IMR-90 (cell line): Measurements from ENCODE around the gene RAB3IL1. TPM values are rescaled to one million over a fixed set of nuclear protein-coding genes. Genes with fewer than 3 reads are reported as not detected.

Experiments
- ATAC-seq: fragments of 200-7000 bp; cut with Tn5 transposase; 2 replicates; pipeline ENCODE4 v1.9.1; 2020; ENCODE audit warnings: low read depth, mild to moderate bottlenecking, moderate library complexity
- BruUV-seq: library from RNA; stranded (reverse); fragments of 400-500 nt; replicated peaks from 2 replicates; lab custom pipeline; 2021; lab: Mats Ljungman, UMichigan
- CTCF ChIA-PET: fragments of 300-600 bp; formaldehyde crosslinking; extraction: SDS; loops from one replicate; lab custom pipeline; 2021; ENCODE audit warnings: antibody characterized with exemption; lab: Yijun Ruan, JAX
- POLR2A ChIA-PET: fragments of 300-600 bp; sonication (Branson Sonifier 250); formaldehyde crosslinking; loops from one replicate; lab custom pipeline; 2022; ENCODE audit warnings: antibody characterized with exemption; ENCODE audit not compliant: unreplicated experiment; lab: Charles Lee
- DNase-seq: peaks from one replicate; pipeline ENCODE4 v3.0.0; 2013
- H2AFZ ChIP-seq: replicated peaks from 2 replicates; pipeline ENCODE3; 2013; ENCODE audit warnings: low read length, mild to moderate bottlenecking; ENCODE audit not compliant: poor library complexity
- H2AK5ac ChIP-seq: 2 replicates; pipeline ENCODE4 v1.6.1; 2013; ENCODE audit warnings: low read depth, low read length, inconsistent platforms
- H2AK9ac ChIP-seq: replicated peaks from 2 replicates; pipeline ENCODE3; 2013; ENCODE audit warnings: mild to moderate bottlenecking, low read depth, low read length, moderate library complexity; ENCODE audit not compliant: poor library complexity
- H2BK120ac ChIP-seq: 2 replicates; pipeline ENCODE4 v1.6.1; 2013; ENCODE audit warnings: low read depth, low read length, inconsistent platforms
- H2BK15ac ChIP-seq: 3 replicates; pipeline ENCODE4 v1.6.1; 2013; ENCODE audit warnings: low read depth, low read length, inconsistent platforms
- H2BK20ac ChIP-seq: 2 replicates; pipeline ENCODE4 v1.6.1; 2013; ENCODE audit warnings: low read depth, mild to moderate bottlenecking, inconsistent platforms, low read length, moderate library complexity
- H2BK5ac ChIP-seq: 2 replicates; pipeline ENCODE4 v1.6.1; 2013; ENCODE audit warnings: mild to moderate bottlenecking, low read depth, low read length, inconsistent platforms; ENCODE audit not compliant: poor library complexity, severe bottlenecking
- H3K14ac ChIP-seq: replicated peaks from 2 replicates; pipeline ENCODE4 v1.6.1; 2013; ENCODE audit warnings: low read depth, low read length, inconsistent platforms
- H3K18ac ChIP-seq: 2 replicates; pipeline ENCODE4 v1.6.1; 2013; ENCODE audit warnings: low read depth, low read length, control low read depth
- H3K23ac ChIP-seq: 2 replicates; pipeline ENCODE4 v1.6.1; 2013; ENCODE audit warnings: low read depth, low read length, inconsistent platforms
- H3K27ac ChIP-seq: 2 replicates; pipeline ENCODE4 v1.5.1; 2013; ENCODE audit warnings: mild to moderate bottlenecking, control low read depth, low read length; ENCODE audit not compliant: insufficient read depth
- H3K27me3 ChIP-seq: 2 replicates; pipeline ENCODE4 v1.6.1; 2013; ENCODE audit warnings: low read length; ENCODE audit not compliant: control insufficient read depth, insufficient read depth
- H3K36me3 ChIP-seq: 2 replicates; pipeline ENCODE4 v1.6.1; 2013; ENCODE audit warnings: low read length, mixed read lengths; ENCODE audit not compliant: control insufficient read depth, insufficient read depth
- H3K4ac ChIP-seq: 2 replicates; pipeline ENCODE4 v1.6.1; 2013; ENCODE audit warnings: low read depth, low read length, inconsistent platforms
- H3K4me1 ChIP-seq: 2 replicates; pipeline ENCODE4 v1.6.1; 2013; ENCODE audit warnings: low read length, mixed read lengths; ENCODE audit not compliant: control insufficient read depth, insufficient read depth
- H3K4me2 ChIP-seq: 2 replicates; pipeline ENCODE4 v1.6.1; 2013; ENCODE audit warnings: low read depth, mild to moderate bottlenecking, control low read depth, low read length, moderate library complexity
- H3K4me3 ChIP-seq: 2 replicates; pipeline ENCODE4 v1.5.1; 2013; ENCODE audit warnings: low read depth, mild to moderate bottlenecking, control low read depth, low read length, moderate library complexity; ENCODE audit not compliant: insufficient read depth
- H3K56ac ChIP-seq: 2 replicates; pipeline ENCODE4 v1.6.1; 2013; ENCODE audit warnings: low read length, inconsistent platforms; ENCODE audit not compliant: insufficient read depth; ENCODE audit errors: extremely low read depth
- H3K79me1 ChIP-seq, 2 experiments: 2 replicates each; pipeline ENCODE4 v1.6.1; 2013; ENCODE audit warnings: low read length in 2 of 2, inconsistent platforms in 1 of 2, low read depth in 1 of 2
- H3K9ac ChIP-seq: 2 replicates; pipeline ENCODE4 v1.6.1; 2013; ENCODE audit warnings: low read depth, low read length, control low read depth
- H3K9me1 ChIP-seq: 2 replicates; pipeline ENCODE4 v1.6.1; 2013; ENCODE audit warnings: low read length, inconsistent platforms; ENCODE audit not compliant: insufficient read depth
- H3K9me3 ChIP-seq: 2 replicates; pipeline ENCODE4 v1.6.1; 2013; ENCODE audit warnings: low read length; ENCODE audit not compliant: control insufficient read depth, insufficient read depth
- H4K20me1 ChIP-seq: 2 replicates; pipeline ENCODE4 v1.6.1; 2013; ENCODE audit warnings: low read length, inconsistent platforms; ENCODE audit not compliant: insufficient read depth
- H4K5ac ChIP-seq: 2 replicates; pipeline ENCODE4 v1.6.1; 2013; ENCODE audit warnings: mild to moderate bottlenecking, low read depth, low read length, control low read depth
- H4K8ac ChIP-seq, 2 experiments: 2 replicates each; pipeline ENCODE4 v1.6.1; 2013; ENCODE audit warnings: low read depth in 2 of 2, low read length in 2 of 2, control low read depth in 1 of 2, inconsistent platforms in 1 of 2
- H4K91ac ChIP-seq: 2 replicates; pipeline ENCODE4 v1.6.1; 2013; ENCODE audit warnings: low read depth, low read length, inconsistent platforms; ENCODE audit not compliant: insufficient read depth
- CEBPB ChIP-seq: IDR thresholded peaks from 2 replicates; pipeline ENCODE4 v1.6.1; 2012; ENCODE audit warnings: low read depth, low read length, improper control_type of control experiment
- CHD1 ChIP-seq: IDR thresholded peaks from 2 replicates; pipeline ENCODE4 v1.6.1; 2012; ENCODE audit warnings: low read depth, low read length, improper control_type of control experiment
- FOS ChIP-seq: fragments of 150-350 bp; IDR thresholded peaks from 2 replicates; pipeline ENCODE4 v1.6.1; 2016; ENCODE audit warnings: low read depth, low read length
- MAZ ChIP-seq: IDR thresholded peaks from 2 replicates; pipeline ENCODE4 v1.6.1; 2012; ENCODE audit warnings: low read depth, mild to moderate bottlenecking, low read length, improper control_type of control experiment, moderate library complexity, borderline replicate concordance
- RCOR1 ChIP-seq: IDR thresholded peaks from 2 replicates; pipeline ENCODE4 v1.6.1; 2012; ENCODE audit warnings: mild to moderate bottlenecking, low read length, improper control_type of control experiment; ENCODE audit not compliant: insufficient replicate concordance
- RFX5 ChIP-seq: IDR thresholded peaks from 2 replicates; pipeline ENCODE4 v1.8.0; 2012; ENCODE audit warnings: low read depth, mild to moderate bottlenecking, low read length, moderate library complexity
- USF2 ChIP-seq: fragments of 150-350 bp; IDR thresholded peaks from 2 replicates; pipeline ENCODE4 v1.6.1; 2017; ENCODE audit warnings: mild to moderate bottlenecking, antibody characterized with exemption, low read length, low read depth
- WGBS, 2 experiments: methylation state at CpG; one replicate each; pipeline versions ENCODE4 v1.1.5 to v1.1.7; 2013; ENCODE audit warnings: missing lambda C conversion rate in 2 of 2; ENCODE audit not compliant: insufficient read length in 1 of 2; ENCODE audit errors: extremely low coverage in 2 of 2; 5-methylcytosine and 5-hydroxymethylcytosine counted together
- dilution Hi-C: fragments of 300-500 bp; cut with HindIII; formaldehyde crosslinking; loops from one replicate; pipeline ENCODE4 v1.14.3; 2018; ENCODE audit warnings: low sequenced_read_pairs; ENCODE audit not compliant: unreplicated experiment
- in situ Hi-C: fragments of 300-500 bp; cut with MboI; formaldehyde crosslinking; loops from 3 replicates; pipeline ENCODE4 v1.14.3; 2019; ENCODE audit warnings: low sequenced_read_pairs, inconsistent platforms, mixed read lengths
- intact Hi-C: fragments of 100-400 bp; cut with micrococcal nuclease; formaldehyde crosslinking; loops from 2 replicates; pipeline ENCODE4 v1.10.0; 2022
- polyA plus RNA-seq, 3 experiments: library from polyadenylated mRNA; depleted of rRNA; stranded (reverse); fragments of >200 nt; gene quantifications; 2 replicates each; pipeline ENCODE4 v1.2.3, GENCODE V29; 2012; ENCODE audit warnings: low replicate concordance in 1 of 3
- total RNA-seq: library from RNA; depleted of rRNA; stranded (reverse); fragments of >200 nt; gene quantifications from 2 replicates; pipeline ENCODE4 v1.2.3, GENCODE V29; 2012

RAB3IL1 gene
- total and polyA plus RNA-seq, 2 of the 4 experiments (the other 2 are of a cell fraction) = 0.72 to 1.9 TPM

GRCh38 chr11:61890529-61891330 is 26.6 kb downstream of the RAB3IL1 start (continued):
- no peak for TF ChIP-seq RFX5
- no peak for TF ChIP-seq CHD1
- TF ChIP-seq FOS = peak; percentile 76

GRCh38 chr11:61889831-61890230 is 27.5 kb downstream of the RAB3IL1 start:
- H3K27me3 ChIP-seq = no peaks in the 10 kb centered on the region
- no peak overlapping the region for H3K23ac ChIP-seq
- H3K9me1 ChIP-seq = peaks cover 10% of the 10 kb centered on the region
- H2BK15ac ChIP-seq = no peak overlapping the region
- peak overlapping the region; percentile 31 for H2AK9ac ChIP-seq
- ChIA-PET POLR2A (no interaction called here), CTCF (no interaction called here)
- H3K79me1 ChIP-seq = peaks cover 23 to 58% of the 10 kb centered on the region in 2 experiments
- H3K9ac ChIP-seq = no peak overlapping the region
- dilution Hi-C loops (no loop called here), in situ Hi-C loops (no loop called here), intact Hi-C loops (loop anchor here (2.0 kb wide), 1 partner anchor 93 kb away; no protein-coding TSS in a partner anchor)
- no peak overlapping the region for H3K27ac ChIP-seq
- H3K4ac ChIP-seq = peak overlapping the region; percentile 90; the same call in 1 of the 2 replicates
- BruUV-seq = no TSS peak
- peaks cover 3% of the 10 kb centered on the region; the same call in 1 of the 2 replicates for H3K9me3 ChIP-seq
- no peak overlapping the region for H2AFZ ChIP-seq
- no peak overlapping the region for H3K56ac ChIP-seq
- TF ChIP-seq RCOR1 = no peak
- TF ChIP-seq USF2 = no peak
- TF ChIP-seq MAZ = no peak
- no peak for TF ChIP-seq CEBPB
- no peaks in the 10 kb centered on the region for H3K36me3 ChIP-seq
- no peak overlapping the region for H3K14ac ChIP-seq
- ATAC-seq (no peak), DNase-seq (no peak)
- WGBS, 2 experiments = 100% methylated on average over 3 of the region's 10 CpGs; no CpG with 5 or more reads in 1 of the 2 experiments
- no peak overlapping the region for H2BK20ac ChIP-seq
- H4K20me1 ChIP-seq = peaks cover 15% of the 10 kb centered on the region; the same call in 1 of the 2 replicates
- no peak overlapping the region for H4K8ac ChIP-seq
- H2BK120ac ChIP-seq = 0 out of 2 replicates have a peak overlapping the region, but pooled peaks have one; percentile 3
- H3K4me1 ChIP-seq = peaks cover 26% of the 10 kb centered on the region
- peak overlapping the region; percentile 63; the same call in 1 of the 2 replicates for H2AK5ac ChIP-seq
- H4K5ac ChIP-seq = no peak overlapping the region
- peak overlapping the region; percentile 63; the same call in 1 of the 2 replicates for H3K4me3 ChIP-seq
- peak overlapping the region; percentile 29 for H2BK5ac ChIP-seq
- peak overlapping the region; percentile 87 for H3K4me2 ChIP-seq
- peak overlapping the region; percentile 33 for H4K91ac ChIP-seq
- H3K18ac ChIP-seq = no peak overlapping the region
